Right renal pelvis (tissue), 4 donors: Measurements from ENCODE around the gene MARS1. TPM values are rescaled to one million over a fixed set of nuclear protein-coding genes. Genes with fewer than 3 reads are reported as not detected.
"Not testable (repeated sequence)": the region's sequence is repeated elsewhere in the genome, so short reads cannot be mapped to it uniquely, and the experiment has no call there.

Experiments
- DNase-seq, 4 donors: peaks; one replicate each; pipeline ENCODE4 v3.0.0-alpha.2; 2013; ENCODE audit warnings: low read depth in 4 of 4, low spot score in 3 of 4, missing footprints in 1 of 4
- polyA plus RNA-seq, 4 donors: library from polyadenylated mRNA; unstranded; fragments of 120-200 nt; gene quantifications; one replicate each; pipeline ENCODE4 v1.2.1, GENCODE V29; 2013; ENCODE audit not compliant: insufficient read length in 4 of 4

The MARS1 gene
- 100 to 1,000 TPM; 107 to 120 (median 111) TPM for polyA plus RNA-seq

GRCh38 chr12:57487597-57488401 is at the start of gene MARS1:
Gene MARS1, plus strand, starts transcription at chr12:57488068. Its CDS starts 23 bp downstream, at chr12:57488091.
- peak; percentile 85 to 92 (median 92) for DNase-seq

GRCh38 chr12:57438400-57438799 is 49.5 kb upstream of the MARS1 start:
- DNase-seq: no peak

- DNase-seq: no peak
These were observed 48.1 kb upstream of the MARS1 start for GRCh38 chr12:57439762-57440266.

- DNase-seq: not testable (repeated sequence)
These were observed 46.5 kb upstream of the MARS1 start for GRCh38 chr12:57441393-57441792.

GRCh38 chr12:57441846-57442427 is 45.9 kb upstream of the MARS1 start:
- DNase-seq: no peak

- not testable (repeated sequence) for DNase-seq
These were observed 43.5 kb upstream of the MARS1 start for GRCh38 chr12:57444337-57444736.

GRCh38 chr12:57444744-57445143 is 43.1 kb upstream of the MARS1 start:
- no peak for DNase-seq

- no peak for DNase-seq
These were observed 41.4 kb upstream of the MARS1 start for GRCh38 chr12:57446292-57446960.

GRCh38 chr12:57448669-57449068 is 39.2 kb upstream of the MARS1 start:
- DNase-seq: no peak

GRCh38 chr12:57449375-57449774 is 38.5 kb upstream of the MARS1 start:
- no peak for DNase-seq

- no peak for DNase-seq
These were observed 37.8 kb upstream of the MARS1 start for GRCh38 chr12:57450057-57450456.

GRCh38 chr12:57451233-57451778 is 36.6 kb upstream of the MARS1 start:
- no peak for DNase-seq

GRCh38 chr12:57452181-57452936 is 35.5 kb upstream of the MARS1 start:
- no peak for DNase-seq

GRCh38 chr12:57452937-57453509 is 34.8 kb upstream of the MARS1 start:
- no peak for DNase-seq

GRCh38 chr12:57454213-57454565 is 33.7 kb upstream of the MARS1 start:
- DNase-seq: no peak

GRCh38 chr12:57454566-57455373 is 33.1 kb upstream of the MARS1 start, which contains the start of gene INHBE:
Gene INHBE, plus strand, starts transcription at chr12:57455307. Its CDS starts 230 bp downstream, at chr12:57455537.
- DNase-seq: no peak

- DNase-seq: no peak
These were observed 32.3 kb upstream of the MARS1 start for GRCh38 chr12:57455374-57456144.

- no peak for DNase-seq
These were observed 31.6 kb upstream of the MARS1 start for GRCh38 chr12:57456145-57456700.
